HG02610 (cell line): ENCODE measurements around the gene TPSB2.
"Not testable (repeated sequence)": the region's sequence is repeated elsewhere in the genome, so short reads cannot be mapped to it uniquely, and the experiment has no call there.

Source experiments
- ATAC-seq: cut with Tn5 transposase; IDR thresholded peaks from one replicate; pipeline ENCODE4 v1.9.1; 2021; ENCODE audit warnings: mild to moderate bottlenecking, moderate library complexity; ENCODE audit not compliant: unreplicated experiment

TPSB2 gene

DNA sequence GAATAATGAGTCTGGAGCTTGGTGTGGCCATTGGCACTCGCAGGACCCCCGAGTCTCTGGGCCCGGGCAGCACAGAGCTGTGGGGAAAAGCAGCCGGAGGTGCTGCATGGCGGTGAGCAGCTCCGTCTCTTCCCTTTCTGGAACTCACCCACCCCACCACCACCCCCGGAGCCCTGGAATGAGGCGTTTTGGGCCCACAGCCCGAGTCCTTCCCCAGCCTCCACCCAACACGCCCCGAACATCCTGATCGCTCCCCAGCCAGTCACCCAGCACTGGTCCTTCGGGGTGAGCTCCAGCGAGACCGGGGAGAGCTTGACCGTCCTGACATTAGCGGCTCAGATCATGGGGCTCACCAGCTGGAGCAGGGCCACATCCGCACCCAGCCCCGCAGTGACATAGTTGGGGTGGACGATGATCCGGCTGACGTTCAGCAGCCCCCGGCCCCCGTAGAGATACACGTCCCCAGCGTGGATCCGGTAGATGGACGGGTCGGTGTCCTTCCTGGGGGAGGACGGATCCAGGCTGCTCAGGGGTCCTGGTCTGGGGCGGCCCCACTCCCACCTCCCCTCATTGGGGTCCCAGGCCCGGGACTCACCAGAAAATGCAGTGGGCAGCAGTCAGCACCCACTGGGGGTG is 32.3 kb upstream of the TPSB2 start:
- no peak for ATAC-seq

DNA sequence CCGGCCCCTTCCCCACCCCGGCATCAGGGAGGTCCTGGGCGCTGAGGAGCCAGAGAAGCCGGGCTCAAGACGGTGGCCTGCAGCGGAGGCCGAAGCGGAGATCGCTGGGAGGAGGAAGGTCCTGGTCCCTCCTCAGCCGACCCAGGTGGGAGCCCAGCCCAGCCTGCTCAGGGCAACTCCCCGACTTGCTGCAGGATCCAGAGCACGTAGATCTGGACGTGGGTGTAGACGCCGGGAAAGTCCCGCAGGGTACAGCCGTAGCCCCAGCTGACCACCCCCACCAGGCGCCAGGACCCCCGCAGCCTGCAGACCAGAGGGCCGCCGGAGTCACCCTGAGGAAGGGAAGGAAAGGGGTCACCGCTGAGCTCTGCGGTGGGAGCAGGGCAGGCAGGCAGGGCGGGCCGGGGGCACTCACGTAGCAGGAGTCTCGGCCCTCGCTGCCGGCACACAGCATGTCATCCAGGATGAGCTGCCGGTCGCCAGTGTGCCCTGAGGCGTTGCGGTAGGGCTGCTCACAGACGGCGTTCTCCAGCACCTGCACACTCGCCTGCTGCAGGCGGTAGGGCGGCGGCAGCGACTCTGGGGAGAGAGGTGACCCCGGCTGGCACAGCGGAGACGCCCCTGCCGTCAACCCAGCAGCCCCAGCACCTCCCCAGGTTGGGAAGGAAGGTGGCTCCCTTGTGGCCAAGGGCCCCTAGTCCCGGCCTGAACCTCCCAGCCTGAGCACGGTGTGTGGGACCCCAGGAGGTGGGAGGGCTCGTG is 31.3 kb upstream of the TPSB2 start:
- ATAC-seq, result no peak

DNA sequence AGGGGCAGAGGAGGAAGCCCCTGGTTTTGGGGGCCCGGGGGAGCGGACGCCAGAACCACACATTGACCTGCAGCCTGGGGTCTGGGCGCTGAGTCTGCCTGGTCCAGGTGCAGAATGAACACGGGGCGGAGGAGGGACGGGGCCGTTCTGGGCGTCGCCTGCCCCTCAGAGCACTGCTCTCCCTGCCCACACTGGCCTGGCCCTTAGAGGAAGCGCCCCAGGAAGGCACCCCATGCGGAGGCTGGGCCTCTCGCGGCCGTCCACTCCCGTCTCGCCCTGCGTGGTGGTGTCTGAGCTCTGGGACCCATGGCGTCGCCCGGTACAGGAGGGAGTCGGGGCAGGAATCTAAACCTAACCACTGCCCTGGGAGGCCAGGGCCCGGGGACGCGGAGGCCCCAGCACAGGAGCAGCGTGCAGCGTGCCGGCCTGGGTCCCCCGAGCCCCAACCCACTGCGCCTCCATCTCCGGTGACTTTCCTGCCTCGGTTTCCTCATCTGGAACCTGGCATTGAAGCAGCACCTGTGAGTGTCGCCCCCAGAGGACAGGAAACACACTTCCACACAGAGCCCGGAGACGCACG is 30.2 kb upstream of the TPSB2 start:
- ATAC-seq, result no peak

DNA sequence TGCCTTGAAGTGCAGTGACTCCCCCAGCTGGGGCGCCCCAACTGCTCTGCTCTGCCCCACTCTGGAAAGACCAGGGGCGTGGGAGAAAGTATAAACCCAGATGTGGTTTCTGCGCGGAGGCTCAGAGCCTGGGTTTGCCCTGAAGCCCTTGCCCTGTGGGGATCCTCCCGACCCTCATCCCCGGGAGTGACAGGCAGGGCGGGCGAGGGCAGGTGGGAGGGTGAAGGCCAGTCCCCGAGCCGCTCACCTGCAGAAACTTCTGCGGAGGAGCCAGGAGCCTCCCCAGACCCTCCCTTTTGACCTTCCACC is 29.7 kb upstream of the TPSB2 start:
- ATAC-seq, result no peak

DNA sequence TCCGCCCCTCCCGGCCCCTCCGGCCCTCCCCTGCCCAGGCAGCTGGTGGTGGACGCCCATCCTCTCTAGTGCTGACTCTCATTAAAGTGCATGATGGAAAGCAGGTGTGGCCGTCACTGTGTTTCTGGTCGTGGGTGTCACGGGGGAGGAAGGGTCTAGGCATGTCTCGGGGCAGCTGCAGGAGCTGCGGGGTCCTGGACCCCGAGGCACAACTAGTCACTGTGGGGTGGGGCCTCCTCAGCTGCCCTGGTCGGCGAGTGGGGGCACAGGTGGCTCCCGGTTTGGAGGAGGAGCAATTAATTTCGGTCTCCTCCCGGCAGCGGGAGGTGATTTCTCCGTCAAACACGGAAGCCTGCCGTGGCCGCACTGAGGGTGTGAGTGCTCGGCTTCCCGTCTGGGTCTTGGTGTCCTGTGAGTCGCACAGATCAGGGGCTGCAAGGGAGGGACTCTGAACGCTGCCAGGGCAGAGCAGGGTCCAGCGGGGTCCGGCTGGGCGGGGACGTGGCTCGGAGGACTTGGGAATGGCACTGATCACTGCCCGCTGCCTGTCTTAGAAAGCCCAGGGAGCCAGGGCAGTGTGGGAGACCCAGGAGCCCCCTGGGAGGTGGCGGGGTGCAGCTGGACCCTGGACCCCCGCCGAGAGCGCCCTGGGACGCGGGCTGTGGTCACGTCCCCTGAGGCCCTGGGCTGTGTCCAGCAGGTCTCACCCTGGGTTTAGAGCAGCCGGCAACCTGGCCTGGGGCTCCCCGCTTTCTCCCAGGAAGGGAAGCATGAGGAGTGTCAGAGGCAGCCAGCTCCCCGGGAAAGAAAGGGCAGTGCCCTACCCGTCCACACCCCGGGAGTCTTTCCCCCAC is 29.1 kb upstream of the TPSB2 start:
- ATAC-seq, result no peak

DNA sequence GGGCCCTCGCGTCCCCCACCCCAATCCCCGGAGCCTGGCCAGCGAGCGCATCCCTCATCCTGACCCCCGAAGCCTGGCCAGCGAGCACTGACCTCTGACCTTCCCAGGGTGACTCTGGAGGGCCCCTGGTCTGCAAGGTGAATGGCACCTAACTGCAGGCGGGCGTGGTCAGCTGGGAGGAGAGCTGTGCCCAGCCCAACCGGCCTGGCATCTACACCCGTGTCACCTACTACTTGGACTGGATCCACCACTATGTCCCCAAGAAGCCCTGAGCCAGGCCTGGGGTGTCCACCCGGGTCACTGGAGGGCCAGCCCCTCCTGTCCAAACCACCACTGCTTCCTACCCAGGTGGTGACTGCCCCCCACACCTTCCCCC is 28.2 kb upstream of the TPSB2 start:
- no peak for ATAC-seq

DNA sequence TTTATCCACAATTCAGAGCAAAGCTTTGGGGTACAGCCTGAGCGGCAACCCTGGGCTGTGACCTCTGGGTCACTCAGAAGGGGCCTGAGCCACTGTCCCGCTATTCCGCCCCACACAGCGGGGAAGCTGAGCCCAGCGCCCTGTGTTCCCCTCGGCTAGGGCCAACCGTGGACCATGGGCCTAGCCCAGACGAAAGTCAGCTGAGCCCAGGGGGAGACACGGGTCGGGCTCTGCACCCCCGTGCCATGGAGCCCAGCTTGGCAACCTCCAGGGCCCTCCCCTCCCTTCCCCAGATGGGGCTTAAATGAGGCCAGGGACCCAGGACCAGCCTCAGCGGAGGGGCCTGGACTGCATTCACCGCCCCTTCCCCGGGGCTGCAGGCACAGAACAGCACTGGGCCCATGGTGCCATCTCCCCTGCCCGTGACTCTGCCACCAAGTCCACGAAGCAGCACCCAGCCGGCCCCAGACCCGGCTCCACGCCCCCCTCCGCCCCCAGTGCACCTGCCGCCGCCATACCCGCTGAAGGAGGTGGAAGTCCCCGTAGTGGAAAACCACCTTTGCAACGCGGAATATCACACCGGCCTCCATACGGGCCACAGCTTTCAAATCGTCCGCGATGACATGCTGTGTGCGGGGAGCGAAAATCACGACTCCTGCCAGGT is 27.7 kb upstream of the TPSB2 start:
- no peak for ATAC-seq

DNA sequence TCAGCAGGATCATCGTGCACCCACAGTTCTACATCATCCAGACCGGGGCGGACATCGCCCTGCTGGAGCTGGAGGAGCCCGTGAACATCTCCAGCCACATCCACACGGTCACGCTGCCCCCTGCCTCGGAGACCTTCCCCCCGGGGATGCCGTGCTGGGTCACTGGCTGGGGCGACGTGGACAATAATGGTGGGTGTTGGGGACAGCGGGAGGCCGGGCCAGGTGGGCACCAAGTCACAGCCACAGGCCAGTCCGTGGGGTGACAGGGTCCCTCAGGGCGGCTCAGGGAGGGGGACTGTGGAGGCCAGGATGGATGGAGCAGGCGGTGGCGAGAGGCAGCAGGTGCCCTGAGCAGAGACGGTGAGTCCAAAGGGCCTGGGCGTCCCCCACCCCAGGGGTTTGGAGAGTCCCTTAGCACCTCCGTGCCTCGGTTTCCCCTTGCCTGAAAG is 26.9 kb upstream of the TPSB2 start:
- no peak for ATAC-seq

DNA sequence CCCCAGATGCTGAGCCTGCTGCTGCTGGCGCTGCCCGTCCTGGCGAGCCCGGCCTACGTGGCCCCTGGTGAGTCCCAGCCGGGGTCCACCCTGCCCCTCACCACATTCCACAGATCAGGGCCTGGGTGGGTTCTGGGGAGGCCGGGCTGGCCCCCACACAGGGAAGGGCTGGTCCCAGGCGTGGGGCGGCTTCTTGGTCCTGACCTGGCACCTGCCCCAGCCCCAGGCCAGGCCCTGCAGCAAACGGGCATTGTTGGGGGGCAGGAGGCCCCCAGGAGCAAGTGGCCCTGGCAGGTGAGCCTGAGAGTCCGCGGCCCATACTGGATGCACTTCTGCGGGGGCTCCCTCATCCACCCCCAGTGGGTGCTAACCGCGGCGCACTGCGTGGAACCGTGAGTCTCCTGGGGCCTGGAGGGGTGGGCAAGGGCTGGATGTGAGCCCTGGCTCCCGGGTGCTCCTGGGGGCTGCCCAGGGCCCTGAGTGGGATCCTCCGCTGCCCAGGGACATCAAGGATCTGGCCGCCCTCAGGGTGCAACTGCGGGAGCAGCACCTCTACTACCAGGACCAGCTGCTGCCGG is 26.4 kb upstream of the TPSB2 start:
- not testable (repeated sequence) for ATAC-seq

DNA sequence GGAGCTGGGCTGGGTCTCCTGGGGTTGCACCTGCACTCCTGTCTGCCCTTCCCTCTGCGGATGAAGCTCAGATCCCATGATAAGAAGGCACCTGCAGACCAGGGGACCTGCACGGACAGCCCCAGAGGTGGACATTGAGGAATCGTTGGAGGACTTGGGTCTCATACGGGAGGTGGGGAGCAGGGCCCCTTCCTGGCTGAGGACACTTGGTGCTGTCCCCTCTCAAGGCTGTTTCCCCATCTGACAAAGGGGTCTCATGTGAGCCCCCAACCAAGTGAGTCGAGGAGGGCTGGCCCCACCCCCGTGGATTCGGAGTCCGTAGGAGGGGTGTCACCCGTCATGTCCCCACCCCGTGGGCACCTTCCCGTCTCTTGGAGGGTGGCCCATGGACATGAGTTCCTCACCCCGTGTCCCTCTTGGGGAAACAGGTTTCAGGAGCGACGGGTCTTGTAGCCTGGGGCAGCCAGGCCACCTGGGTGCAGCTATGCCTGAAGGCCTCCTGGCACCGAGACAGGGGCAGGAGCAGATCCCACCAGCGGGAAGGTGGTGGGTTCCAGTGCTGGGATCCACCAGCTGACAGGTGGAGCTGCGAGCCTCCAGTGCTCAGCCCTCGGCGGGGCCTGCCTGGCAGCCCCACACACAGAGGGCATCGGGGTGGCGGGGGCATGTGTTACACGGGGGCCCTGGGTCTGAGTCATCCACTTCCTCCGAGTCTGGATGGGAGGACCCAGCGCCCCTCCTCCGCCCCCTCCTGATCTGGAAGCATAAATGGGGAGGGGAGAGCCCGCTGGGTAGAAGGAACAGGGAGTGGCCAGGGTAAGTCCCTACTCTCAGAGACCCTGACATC is 25.5 kb upstream of the TPSB2 start, which contains the start of gene TPSD1:
Gene TPSD1 (plus strand): TSS at position 794 of the 847 bp plus-strand sequence. CDS start 212 bp downstream, outside the sequence.
- ATAC-seq, result not testable (repeated sequence)

DNA sequence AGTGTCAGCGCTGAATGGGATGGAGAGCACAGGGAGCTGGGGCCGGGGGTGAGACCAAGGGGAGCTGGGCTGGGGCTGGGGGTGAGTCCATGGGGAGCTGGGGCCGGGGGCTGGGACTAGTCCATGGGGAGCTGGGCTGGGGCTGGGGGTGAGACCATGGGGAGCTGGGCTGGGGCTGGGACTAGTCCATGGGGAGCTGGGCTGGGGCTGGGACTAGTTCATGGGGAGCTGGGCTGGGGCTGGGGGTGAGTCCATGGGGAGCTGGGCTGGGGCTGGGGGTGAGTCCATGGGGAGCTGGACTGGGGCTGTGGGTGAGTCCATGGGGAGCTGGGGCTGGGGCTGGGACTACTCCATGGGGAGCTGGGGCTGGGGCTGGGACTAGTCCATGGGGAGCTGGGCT is 24.8 kb upstream of the TPSB2 start:
- ATAC-seq, result not testable (repeated sequence)

DNA sequence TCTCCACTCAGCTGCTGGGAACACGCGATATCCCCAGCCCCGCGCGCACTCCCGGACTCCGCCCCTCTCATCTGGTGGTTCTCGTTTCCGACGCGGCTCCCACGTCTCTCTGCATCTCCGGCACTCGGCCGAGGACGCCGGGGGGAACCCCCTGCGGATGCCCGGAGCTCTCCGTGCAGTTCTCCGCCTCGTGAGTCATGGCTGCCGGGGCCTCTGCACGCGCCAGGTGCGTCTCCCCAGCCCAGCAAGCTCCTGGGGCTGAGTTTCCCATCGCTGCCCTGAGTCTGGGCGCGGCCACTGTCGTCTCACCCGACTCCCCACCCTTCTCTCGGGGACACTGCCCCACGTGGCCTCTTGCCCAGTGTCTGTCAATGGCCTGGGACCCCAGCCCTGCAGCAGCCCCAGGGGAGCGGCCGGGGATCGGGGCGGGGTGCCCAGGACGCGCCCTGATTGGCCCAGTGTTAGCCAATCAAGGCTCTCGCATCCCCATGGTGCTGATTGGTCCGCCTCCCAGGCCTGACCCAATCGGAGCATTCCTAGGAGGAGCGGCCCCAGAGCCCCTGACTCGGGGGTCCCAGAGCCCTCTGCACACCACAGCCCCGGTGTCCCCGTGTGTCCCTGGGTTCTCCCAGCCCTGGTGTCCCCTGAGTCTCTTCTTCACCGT is 23.8 kb upstream of the TPSB2 start:
- not testable (repeated sequence) for ATAC-seq

DNA sequence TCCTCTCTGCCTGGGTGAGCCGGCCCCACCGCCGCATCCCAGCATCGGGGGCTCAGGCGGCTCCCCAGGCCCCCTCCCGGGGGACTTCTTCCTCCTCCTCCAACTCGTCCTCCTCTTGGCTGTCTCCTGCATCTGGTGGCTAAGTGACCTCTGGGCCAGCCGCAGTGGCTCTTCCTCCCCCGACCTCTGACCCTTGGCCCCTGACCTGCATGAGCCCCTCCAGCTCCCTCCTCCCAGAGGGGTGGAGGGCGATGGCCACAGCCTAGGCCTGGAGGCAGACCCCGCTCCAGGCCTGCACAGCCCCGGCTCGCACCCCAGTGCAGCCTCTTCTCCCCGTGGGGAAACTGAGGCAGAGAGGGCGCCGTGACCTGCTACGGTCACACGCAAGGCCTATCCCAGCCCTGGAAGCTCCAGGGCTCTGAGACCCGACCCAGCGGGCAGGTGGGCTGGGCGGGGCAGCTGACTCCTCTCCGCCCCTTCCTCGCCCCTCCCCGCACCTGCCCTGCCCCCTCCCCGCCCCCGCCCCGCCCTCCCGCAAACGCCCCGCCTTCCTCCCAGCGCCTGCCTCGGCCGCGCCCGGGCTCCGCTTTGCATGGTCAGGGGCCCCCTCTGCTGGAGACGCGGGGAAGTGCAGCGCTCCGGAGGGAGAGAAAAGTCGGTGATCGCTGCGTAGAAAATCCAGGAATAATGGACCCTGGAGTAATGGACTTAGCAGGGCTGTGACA is 19.2 kb upstream of the TPSB2 start:
- not testable (repeated sequence) for ATAC-seq

DNA sequence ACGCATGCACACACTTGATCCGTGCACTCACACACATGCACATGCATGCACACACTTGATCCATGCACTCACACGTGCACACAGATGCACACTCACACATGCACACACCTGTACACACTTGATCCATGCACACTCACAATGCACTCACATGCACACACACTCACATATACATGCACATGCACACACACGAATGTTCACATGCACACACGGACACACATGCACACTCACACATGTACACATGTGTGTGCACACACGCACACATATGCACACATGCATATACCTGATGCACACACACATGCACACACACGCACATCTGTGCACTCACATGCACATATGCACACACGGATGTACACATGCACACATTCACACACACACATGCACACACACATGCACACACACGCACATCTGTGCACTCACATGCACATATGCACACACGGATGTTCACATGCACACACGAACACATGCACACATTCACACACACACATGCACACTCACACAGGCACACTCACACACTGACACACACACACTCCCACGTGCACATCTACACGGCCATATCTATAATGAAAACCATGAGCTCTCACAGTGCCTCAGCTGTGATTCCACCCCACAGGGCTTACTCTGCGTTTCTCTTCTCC is 18.0 kb upstream of the TPSB2 start:
- not testable (repeated sequence) for ATAC-seq

DNA sequence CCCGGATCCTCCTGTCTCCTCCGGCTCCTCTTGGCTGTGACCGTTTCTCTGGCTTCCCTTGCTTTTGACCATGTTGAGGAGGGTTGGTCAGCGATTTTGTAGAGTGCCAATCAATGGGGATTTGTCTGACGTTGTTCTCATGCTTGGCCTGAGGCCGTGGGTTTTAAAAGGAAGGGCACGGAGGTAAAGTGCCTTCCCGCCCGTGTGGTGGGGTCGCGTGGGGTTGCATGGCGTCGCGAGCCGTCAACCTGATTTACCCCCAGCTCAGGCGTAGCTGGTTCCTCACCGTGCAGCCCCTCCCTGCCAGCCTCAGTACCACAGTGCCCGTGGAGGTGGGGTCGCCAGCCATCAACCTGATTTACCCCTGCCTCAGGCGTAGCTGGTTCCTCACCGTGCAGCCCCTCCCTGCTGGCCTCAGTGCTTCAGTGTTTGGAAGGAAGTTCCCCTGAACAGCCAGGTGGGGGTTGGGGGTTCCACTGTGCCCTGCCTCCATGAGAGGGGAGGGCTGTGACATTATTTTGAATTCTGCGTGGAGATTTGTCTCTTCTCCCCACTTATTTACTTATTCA is 15.6 kb upstream of the TPSB2 start:
- ATAC-seq, result no peak

DNA sequence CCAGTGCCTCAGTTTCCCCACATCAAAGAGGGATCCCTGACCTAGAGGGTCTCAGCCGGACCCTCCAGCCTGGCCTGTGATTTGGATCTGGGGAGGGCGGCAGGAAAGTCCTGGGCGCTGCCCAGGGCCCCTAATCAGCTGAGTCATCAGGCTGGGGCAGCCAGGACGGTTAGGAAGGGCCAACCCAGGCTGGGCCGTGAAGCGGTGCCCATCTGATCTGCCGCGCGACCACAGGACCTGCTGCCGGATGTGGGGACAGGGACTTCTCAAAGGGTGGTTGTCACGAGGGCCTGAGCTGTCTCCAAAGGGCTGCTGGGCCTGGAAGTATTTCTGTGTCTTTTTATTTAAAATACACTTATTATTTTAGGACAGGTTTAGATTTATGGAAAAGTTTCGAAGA is 14.9 kb upstream of the TPSB2 start:
- no peak for ATAC-seq
